Tibial nerve (tissue), 4 donors: ENCODE data around the gene INPP4A.

Experiments used
- CTCF ChIP-seq, 5 experiments: fragments of 200-600 bp in 3 of 5; fragments of 450-650 bp in 2 of 5; sonication (generic) in 3 of 5; IDR thresholded peaks; one replicate each; pipeline ENCODE4 v1.5.1; 2016 to 2019; ENCODE audit warnings: antibody characterized with exemption in 5 of 5, mild to moderate bottlenecking in 3 of 5, moderate library complexity in 2 of 5
- EP300 ChIP-seq, 2 donors: sonication (generic); formaldehyde crosslinking; IDR thresholded peaks; one replicate each; pipeline ENCODE4 v1.6.1; 2017; ENCODE audit warnings: antibody characterized with exemption in 2 of 2, mild to moderate bottlenecking in 1 of 2
- POLR2A ChIP-seq, 2 donors: fragments of 450-650 bp; IDR thresholded peaks; one replicate each; pipeline ENCODE4 v1.6.1; 2017; ENCODE audit warnings: antibody characterized with exemption in 2 of 2, mild to moderate bottlenecking in 2 of 2, moderate library complexity in 2 of 2

DNA sequence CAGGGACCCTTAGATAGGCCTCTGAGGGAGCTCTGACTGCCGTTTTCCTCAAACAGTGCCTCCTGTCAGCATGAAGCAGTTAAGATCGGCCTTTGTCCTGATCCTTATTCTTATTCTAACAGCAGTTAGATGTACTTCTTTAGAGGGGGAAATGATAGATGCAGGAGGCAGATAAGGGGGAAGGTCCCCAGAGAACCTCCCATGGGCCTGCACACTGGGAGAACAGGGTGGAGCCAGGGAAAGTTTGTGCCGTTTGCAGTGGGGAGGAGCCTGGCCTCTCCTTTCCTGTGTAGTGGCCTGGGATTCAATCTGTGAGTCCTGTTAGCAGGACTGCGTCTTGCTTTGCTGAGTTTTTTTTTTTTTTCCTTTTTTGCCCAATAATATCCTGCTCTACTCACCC is 7.9 kb upstream of the INPP4A start:
- TF ChIP-seq CTCF (IDR thresholded peaks at IDR 0.05) (no peak), POLR2A (IDR thresholded peaks at IDR 0.05) (no peak), EP300 (IDR thresholded peaks at IDR 0.05) (no peak)
